K562 (cell line): ENCODE data around the gene YOD1. TPM values are rescaled to one million over a fixed set of nuclear protein-coding genes. Genes with fewer than 3 reads are reported as not detected.

Experiments
- ATF2 ChIP-seq: sonication (generic); formaldehyde crosslinking; IDR thresholded peaks from 2 replicates; pipeline ENCODE4 v1.8.1; 2022; ENCODE audit warnings: missing genetic modification reagents
- BHLHE40 ChIP-seq: IDR thresholded peaks from 2 replicates; pipeline ENCODE4 v1.6.1; 2011; ENCODE audit warnings: low read length, improper control_type of control experiment
- HDGF ChIP-seq: fragments of 450-650 bp; IDR thresholded peaks from 2 replicates; pipeline ENCODE4 v1.6.1; 2016
- IRF1 ChIP-seq: sonication (generic); formaldehyde crosslinking; IDR thresholded peaks from 2 replicates; pipeline ENCODE4 v1.8.0; 2022; ENCODE audit warnings: missing genetic modification reagents, mild to moderate bottlenecking, borderline replicate concordance
- JUNB ChIP-seq: fragments of 450-650 bp; formaldehyde crosslinking; conservative IDR thresholded peaks from 2 replicates; pipeline ENCODE4 v1.4.0; 2020; ENCODE audit warnings: mild to moderate bottlenecking
- NCOA1 ChIP-seq: fragments of 450-650 bp; IDR thresholded peaks from 2 replicates; pipeline ENCODE4 v1.6.1; 2016; ENCODE audit warnings: low read depth
- PKNOX1 ChIP-seq: fragments of 450-650 bp; IDR thresholded peaks from 2 replicates; pipeline ENCODE4 v1.6.1; 2016
- PML ChIP-seq: IDR thresholded peaks from 2 replicates; pipeline ENCODE4 v1.6.1; 2012; ENCODE audit warnings: low read length, inconsistent platforms
- POLR2AphosphoS2 ChIP-seq: IDR thresholded peaks from 2 replicates; pipeline ENCODE4 v1.6.1; 2012; ENCODE audit warnings: low read length, improper control_type of control experiment
- POLR2G ChIP-seq: fragments of 200-400 bp; formaldehyde crosslinking; IDR thresholded peaks from 2 replicates; pipeline ENCODE4 v1.6.1; 2017; ENCODE audit warnings: low read depth, mild to moderate bottlenecking, antibody characterized with exemption, low read length, moderate library complexity
- REST ChIP-seq, 2 experiments: fragments of 450-650 bp; formaldehyde crosslinking in 1 of 2; IDR thresholded peaks; 2 replicates each; pipeline versions ENCODE4 v1.4.0 to v1.6.1; 2014 to 2020; ENCODE audit warnings: mild to moderate bottlenecking in 2 of 2, borderline replicate concordance in 1 of 2, low read depth in 1 of 2
- TARDBP ChIP-seq: fragments of 450-650 bp; IDR thresholded peaks from 2 replicates; pipeline ENCODE4 v1.6.1; 2016
- ZFX ChIP-seq: sonication (generic); formaldehyde crosslinking; IDR thresholded peaks from 2 replicates; pipeline ENCODE4 v1.8.0; 2022; ENCODE audit warnings: mild to moderate bottlenecking, missing genetic modification reagents, moderate library complexity
- ZNF121 ChIP-seq: sonication (generic); formaldehyde crosslinking; conservative IDR thresholded peaks from 2 replicates; pipeline ENCODE4 v1.8.0; 2022; ENCODE audit warnings: missing genetic modification reagents
- ZNF134 ChIP-seq: fragments of 250-450 bp; sonication (Bioruptor Pico); conservative IDR thresholded peaks from 2 replicates; pipeline ENCODE4 v1.4.0; 2020
- ZNF507 ChIP-seq: conservative IDR thresholded peaks from 2 replicates; pipeline ENCODE4 v1.6.1; 2017; ENCODE audit warnings: missing genetic modification characterization, missing compliant biosample characterization
- ZNF695 ChIP-seq: fragments of 450-650 bp; formaldehyde crosslinking; IDR thresholded peaks from 2 replicates; pipeline ENCODE4 v1.4.0; 2020; ENCODE audit warnings: mild to moderate bottlenecking, moderate library complexity
- ZSCAN32 ChIP-seq: fragments of 450-650 bp; formaldehyde crosslinking; IDR thresholded peaks from 2 replicates; pipeline ENCODE4 v1.4.0; 2020; ENCODE audit warnings: mild to moderate bottlenecking, moderate library complexity
- polyA plus RNA-seq, 8 experiments: library from polyadenylated mRNA; depleted of rRNA in 4 of 8; stranded (reverse) in 5 of 8; unstranded in 3 of 8; fragments of >200 nt; fragmentation: Nextera tagmentation in 2 of 8; fragmentation: Illumina TruSeq in 1 of 8; extraction: Ambion mirVana in 2 of 8; extraction: Trizol in 1 of 8; gene quantifications; 2 replicates each; pipeline versions ENCODE4 v1.2.1 to v1.2.3, GENCODE V29; 2011 to 2014; ENCODE audit warnings: inconsistent platforms in 1 of 8, missing spikeins in 1 of 8
- total RNA-seq, 7 experiments: library from RNA; depleted of rRNA in 6 of 7; stranded (reverse); fragments of >200 nt in 6 of 7; fragmentation: Illumina TruSeq in 2 of 7; extraction: Trizol in 2 of 7; gene quantifications; 2 replicates each; pipeline versions ENCODE4 v1.2.1 to v1.2.3, GENCODE V29; 2011 to 2021; ENCODE audit warnings: low replicate concordance in 1 of 7

Gene YOD1
- total and polyA plus RNA-seq, 9 of the 15 experiments (the other 6 are each of a cell fraction or from before 2014, with no cell fraction given): 18.2 to 78.1 (median 46.9) TPM

GRCh38 chr1:207050480-207051190, 373 bp downstream of the YOD1 start (continued):
- TF ChIP-seq REST (IDR thresholded peaks at IDR 0.05; ENCODE audit: borderline replicate concordance) (no peak), REST (CRISPR knock-in tag; IDR thresholded peaks at IDR 0.05; ENCODE audit: low read depth) (no peak), IRF1 (CRISPR knock-in tag) (peak; percentile 87; the same call in 1 of the 2 replicates), JUNB (no peak), ZNF507 (tag) (no peak), ZNF134 (CRISPR knock-in tag) (no peak), PKNOX1 (no peak), ATF2 (CRISPR knock-in tag) (no peak), PML (peak; percentile 76), POLR2G (peak; percentile 98), POLR2AphosphoS2 (0 out of 2 replicates have a peak, but pooled peaks have one; percentile 62), ZFX (CRISPR knock-in tag) (peak; percentile 92), HDGF (no peak), ZNF695 (CRISPR knock-in tag) (no peak), TARDBP (no peak), NCOA1 (no peak), ZSCAN32 (CRISPR knock-in tag) (0 out of 2 replicates have a peak, but pooled peaks have one; percentile 24), ZNF121 (CRISPR knock-in tag) (no peak), BHLHE40 (no peak)
